Activated CD8-positive, alpha-beta T cell treated with anti-CD3 and anti-CD28 coated beads for 36 hours (primary cell): Measurements from ENCODE around the gene OSBPL6. TPM values are rescaled to one million over a fixed set of nuclear protein-coding genes. Genes with fewer than 3 reads are reported as not detected.

ENCODE experiments used
- ATAC-seq: fragments of 200-7000 bp; cut with Tn5 transposase; one replicate; pipeline ENCODE4 v1.10.0; 2021; ENCODE audit warnings: mild to moderate bottlenecking, moderate library complexity
- CTCF ChIA-PET: fragments of 350-600 bp; sonication (Branson Sonifier 250); formaldehyde crosslinking; loops from one replicate; lab custom pipeline; 2021; ENCODE audit warnings: antibody characterized with exemption; lab: Charles Lee
- POLR2A ChIA-PET: fragments of 350-600 bp; sonication (Branson Sonifier 250); formaldehyde crosslinking; loops from one replicate; lab custom pipeline; 2021; ENCODE audit warnings: antibody characterized with exemption; lab: Charles Lee
- DNase-seq: peaks from one replicate; pipeline ENCODE4 v3.0.0-alpha.2; 2020
- H3K27ac Mint-ChIP-seq: one replicate; pipeline ENCODE4 v1.8.0; 2021; ENCODE audit warnings: mild to moderate bottlenecking, mixed read lengths
- H3K27me3 Mint-ChIP-seq: one replicate; pipeline ENCODE4 v1.8.0; 2021; ENCODE audit warnings: mixed read lengths
- H3K36me3 Mint-ChIP-seq: one replicate; pipeline ENCODE4 v1.8.0; 2021; ENCODE audit warnings: low read depth, mixed read lengths
- H3K4me1 Mint-ChIP-seq: one replicate; pipeline ENCODE4 v1.8.0; 2021; ENCODE audit warnings: low read depth, mixed read lengths
- H3K4me3 Mint-ChIP-seq: one replicate; pipeline ENCODE4 v1.8.0; 2021; ENCODE audit warnings: mild to moderate bottlenecking, moderate library complexity, mixed read lengths
- H3K9me3 Mint-ChIP-seq: one replicate; pipeline ENCODE4 v1.8.0; 2021; ENCODE audit warnings: mixed read lengths
- intact Hi-C: fragments of 100-400 bp; cut with micrococcal nuclease; formaldehyde crosslinking; loops from one replicate; pipeline ENCODE4 v1.10.0; 2022
- total RNA-seq, 2 experiments: library from RNA; stranded (reverse); gene quantifications; one replicate each; pipeline ENCODE4 v1.2.3, GENCODE V29; 2021
- TF ChIP-seq, protein P1 (sequence below): fragments of 200-600 bp; IDR thresholded peaks from one replicate; pipeline ENCODE4 v1.8.0; 2022; ENCODE audit warnings: antibody characterized with exemption, mild to moderate bottlenecking

The OSBPL6 gene
- total RNA-seq, 2 experiments from 2014 or later, result 2.5 to 4.0 TPM

DNA sequence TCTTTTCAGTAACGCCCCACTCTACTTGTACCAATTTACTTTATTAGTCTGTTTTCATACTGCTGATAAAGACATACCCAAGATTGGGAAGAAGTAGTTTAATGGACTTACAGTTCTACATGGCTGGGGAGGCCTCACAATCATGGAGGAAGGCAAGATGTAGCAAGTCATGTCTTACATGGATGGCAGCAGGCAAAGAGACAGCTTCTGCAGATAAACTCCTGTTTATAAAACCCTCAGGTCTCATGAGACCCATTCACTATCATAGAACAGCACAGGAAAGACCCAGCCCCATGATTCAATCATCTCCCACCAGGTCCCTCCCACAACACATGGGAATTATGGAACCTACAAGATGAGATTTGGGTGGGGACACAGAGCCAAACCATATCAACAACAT, 38.8 kb upstream of the OSBPL6 start:
- intact Hi-C loops, result no loop called here
- Mint-ChIP-seq H3K27ac (no peak overlapping the region), H3K4me1 (no peaks in the 10 kb centered on the region), H3K9me3 (no peaks in the 10 kb centered on the region), H3K36me3 (no peaks in the 10 kb centered on the region), H3K4me3 (no peak overlapping the region), H3K27me3 (peaks cover 6% of the 10 kb centered on the region)
- ChIA-PET CTCF (no interaction called here), POLR2A (no interaction called here)
- ATAC-seq (no peak), DNase-seq (no peak)
- TF ChIP-seq, protein P1, sequence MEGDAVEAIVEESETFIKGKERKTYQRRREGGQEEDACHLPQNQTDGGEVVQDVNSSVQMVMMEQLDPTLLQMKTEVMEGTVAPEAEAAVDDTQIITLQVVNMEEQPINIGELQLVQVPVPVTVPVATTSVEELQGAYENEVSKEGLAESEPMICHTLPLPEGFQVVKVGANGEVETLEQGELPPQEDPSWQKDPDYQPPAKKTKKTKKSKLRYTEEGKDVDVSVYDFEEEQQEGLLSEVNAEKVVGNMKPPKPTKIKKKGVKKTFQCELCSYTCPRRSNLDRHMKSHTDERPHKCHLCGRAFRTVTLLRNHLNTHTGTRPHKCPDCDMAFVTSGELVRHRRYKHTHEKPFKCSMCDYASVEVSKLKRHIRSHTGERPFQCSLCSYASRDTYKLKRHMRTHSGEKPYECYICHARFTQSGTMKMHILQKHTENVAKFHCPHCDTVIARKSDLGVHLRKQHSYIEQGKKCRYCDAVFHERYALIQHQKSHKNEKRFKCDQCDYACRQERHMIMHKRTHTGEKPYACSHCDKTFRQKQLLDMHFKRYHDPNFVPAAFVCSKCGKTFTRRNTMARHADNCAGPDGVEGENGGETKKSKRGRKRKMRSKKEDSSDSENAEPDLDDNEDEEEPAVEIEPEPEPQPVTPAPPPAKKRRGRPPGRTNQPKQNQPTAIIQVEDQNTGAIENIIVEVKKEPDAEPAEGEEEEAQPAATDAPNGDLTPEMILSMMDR, result no peak

DNA sequence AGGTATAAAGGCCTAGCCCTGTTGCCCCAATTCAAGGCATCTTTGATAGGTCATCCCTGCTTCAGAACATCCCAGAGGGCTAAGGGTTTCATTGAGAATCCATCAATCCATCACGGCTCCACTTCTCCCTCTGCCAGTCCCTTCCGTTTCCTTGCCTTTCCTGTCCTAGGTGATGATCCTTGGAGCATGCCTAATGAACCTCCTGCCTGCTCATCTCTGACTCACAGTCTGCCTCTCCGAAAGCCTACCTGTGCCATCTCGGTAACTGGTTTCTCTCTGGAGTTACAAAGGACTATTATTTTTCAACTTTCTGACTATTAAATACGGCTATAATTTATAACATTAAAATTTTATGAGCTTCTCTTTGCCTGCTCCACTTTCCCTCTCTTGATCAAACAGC, 36.7 kb upstream of the OSBPL6 start:
- DNase-seq (no peak), ATAC-seq (no peak)
- CTCF ChIA-PET, result interaction anchor here (1.5 kb wide), 1 partner anchor 46 kb away, joined by 3 read pairs; no protein-coding TSS in a partner anchor
- H3K36me3 Mint-ChIP-seq, result no peaks in the 10 kb centered on the region
- H3K4me1 Mint-ChIP-seq, result no peaks in the 10 kb centered on the region
- intact Hi-C loops, result no loop called here
- POLR2A ChIA-PET, result no interaction called here
- TF ChIP-seq, protein P1, result no peak
- no peaks in the 10 kb centered on the region for H3K9me3 Mint-ChIP-seq
- H3K27ac Mint-ChIP-seq, result no peak overlapping the region
- no peak overlapping the region for H3K4me3 Mint-ChIP-seq
- peaks cover 12% of the 10 kb centered on the region for H3K27me3 Mint-ChIP-seq

DNA sequence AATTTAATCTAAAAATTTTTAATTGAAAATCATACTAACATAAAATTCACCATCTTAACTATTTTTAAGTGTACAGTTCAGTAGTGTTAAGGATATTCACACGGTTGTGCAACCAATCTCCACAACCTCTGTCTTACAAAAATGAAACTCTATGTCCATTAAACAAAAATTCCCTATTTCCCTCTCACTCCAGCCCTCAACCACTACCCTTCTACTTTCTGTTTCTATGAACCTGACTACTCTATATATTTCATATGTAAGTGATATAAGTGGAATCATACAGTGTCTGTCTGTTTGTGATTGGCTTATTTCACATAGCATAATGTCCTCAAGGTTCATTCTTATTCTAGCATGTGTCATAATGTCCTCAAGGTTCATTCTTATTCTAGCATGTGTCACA, 34.3 kb upstream of the OSBPL6 start:
- intact Hi-C loops, result no loop called here
- Mint-ChIP-seq H3K9me3 (no peaks in the 10 kb centered on the region), H3K4me3 (no peak overlapping the region), H3K36me3 (no peaks in the 10 kb centered on the region), H3K27ac (no peak overlapping the region), H3K27me3 (peaks cover 12% of the 10 kb centered on the region), H3K4me1 (no peaks in the 10 kb centered on the region)
- no peak for ATAC-seq
- TF ChIP-seq, protein P1, result no peak
- DNase-seq, result no peak
- CTCF ChIA-PET, result no interaction called here
- POLR2A ChIA-PET, result no interaction called here

DNA sequence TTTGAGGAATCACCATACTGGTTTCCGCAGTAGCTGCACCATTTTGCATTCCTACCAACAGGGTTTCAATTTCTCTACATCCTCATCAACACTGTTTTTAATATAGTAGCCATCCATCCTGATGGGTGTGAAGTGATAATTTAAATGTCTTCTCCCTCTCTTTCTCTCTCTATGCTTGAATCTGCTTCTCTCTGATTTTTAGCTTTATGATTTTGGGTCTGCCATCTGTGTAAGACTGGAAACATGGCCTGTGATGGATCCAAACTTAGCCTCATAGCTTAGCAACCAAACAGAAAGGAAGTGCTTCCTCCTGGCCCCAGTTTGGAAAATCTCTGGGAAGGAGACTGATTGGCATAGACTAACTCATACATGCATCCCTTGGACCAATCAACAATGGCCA, 33.7 kb upstream of the OSBPL6 start:
- ATAC-seq, result no peak
- intact Hi-C loops, result no loop called here
- no peaks in the 10 kb centered on the region for H3K4me1 Mint-ChIP-seq
- DNase-seq, result no peak
- ChIA-PET POLR2A (no interaction called here), CTCF (no interaction called here)
- no peaks in the 10 kb centered on the region for H3K36me3 Mint-ChIP-seq
- H3K27ac Mint-ChIP-seq, result no peak overlapping the region
- no peaks in the 10 kb centered on the region for H3K9me3 Mint-ChIP-seq
- TF ChIP-seq, protein P1, result no peak
- H3K4me3 Mint-ChIP-seq, result no peak overlapping the region
- peaks cover 14% of the 10 kb centered on the region for H3K27me3 Mint-ChIP-seq

DNA sequence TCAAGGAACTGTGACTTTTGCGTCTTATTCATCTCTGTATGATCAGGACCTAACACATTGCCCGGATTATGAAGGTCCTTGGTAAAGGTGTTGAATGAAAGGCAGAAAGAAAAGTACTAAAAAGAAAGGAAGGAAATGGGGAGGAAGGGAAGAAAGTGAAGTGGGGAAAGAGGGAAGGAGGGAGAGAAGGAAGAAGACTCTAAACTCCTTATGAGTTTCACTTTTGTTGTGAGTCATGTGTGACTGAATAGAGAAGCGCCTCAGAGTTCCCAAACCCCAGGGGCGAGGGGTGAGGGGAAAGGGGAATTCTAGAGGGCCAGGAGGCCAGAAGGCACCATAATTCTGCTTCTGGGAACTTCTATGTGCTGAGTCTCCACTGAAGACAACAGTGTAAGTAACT, 30.9 kb upstream of the OSBPL6 start:
- no peak for DNase-seq
- TF ChIP-seq, protein P1, result no peak
- peaks cover 12% of the 10 kb centered on the region for H3K27me3 Mint-ChIP-seq
- H3K4me1 Mint-ChIP-seq, result no peaks in the 10 kb centered on the region
- H3K9me3 Mint-ChIP-seq, result no peaks in the 10 kb centered on the region
- CTCF ChIA-PET, result no interaction called here
- H3K4me3 Mint-ChIP-seq, result no peak overlapping the region
- POLR2A ChIA-PET, result no interaction called here
- no peak for ATAC-seq
- no peaks in the 10 kb centered on the region for H3K36me3 Mint-ChIP-seq
- intact Hi-C loops, result no loop called here
- H3K27ac Mint-ChIP-seq, result no peak overlapping the region
